AG04450 (cell line): ENCODE results near the gene PRRG4. TPM values are rescaled to one million over a fixed set of nuclear protein-coding genes. Genes with fewer than 3 reads are reported as not detected.
"Not testable (repeated sequence)": the region's sequence is repeated elsewhere in the genome, so short reads cannot be mapped to it uniquely, and the experiment has no call there.

Source experiments
- CTCF ChIA-PET: fragments of 300-600, 350-600 bp; formaldehyde crosslinking; extraction: SDS; loops from one replicate; lab custom pipeline; 2022; ENCODE audit warnings: antibody characterized with exemption, inconsistent platforms; lab: Charles Lee
- POLR2A ChIA-PET: fragments of 350-600 bp; formaldehyde crosslinking; extraction: SDS; loops from one replicate; lab custom pipeline; 2021; ENCODE audit warnings: antibody characterized with exemption, inconsistent platforms; lab: Yijun Ruan, JAX
- DNase-seq: peaks from one replicate; pipeline ENCODE4 v3.0.0-alpha.2; 2011; ENCODE audit warnings: low read depth, low spot score
- H3K27ac ChIP-seq: one replicate; pipeline ENCODE4 v1.5.1; 2012; ENCODE audit warnings: low read depth, low read length, control low read depth
- H3K27me3 ChIP-seq: one replicate; pipeline ENCODE4 v1.6.0; 2012; ENCODE audit warnings: low read length; ENCODE audit not compliant: control insufficient read depth, insufficient read depth
- H3K4me3 ChIP-seq: 2 replicates; pipeline ENCODE4 v1.5.1; 2011; ENCODE audit warnings: mild to moderate bottlenecking, low read depth, low read length, control low read depth
- H3K9me3 ChIP-seq: 2 replicates; pipeline ENCODE4 v1.5.1; 2012; ENCODE audit warnings: low read length; ENCODE audit not compliant: control insufficient read depth, insufficient read depth
- CTCF ChIP-seq: IDR thresholded peaks from 2 replicates; pipeline ENCODE4 v1.5.1; 2011; ENCODE audit warnings: low read depth, low read length, control low read depth, inconsistent platforms
- polyA plus RNA-seq: library from polyadenylated mRNA; depleted of rRNA; stranded (reverse); fragments of >200 nt; gene quantifications from 2 replicates; pipeline ENCODE4 v1.2.3, GENCODE V29; 2011

PRRG4 gene
- polyA plus RNA-seq, 1 experiment: not detected

GRCh38 chr11:32820497-32820896 lies 9.2 kb upstream of the PRRG4 start:
- Histone ChIP-seq H3K27me3 (no peaks in the 10 kb centered on the region), H3K9me3 (no peaks in the 10 kb centered on the region), H3K27ac (no peak overlapping the region), H3K4me3 (no peak overlapping the region)
- DNase-seq: no peak
- ChIA-PET CTCF (no interaction called here), POLR2A (no interaction called here)
- no peak for TF ChIP-seq CTCF

- DNase-seq: no peak
- H3K27me3 ChIP-seq: no peaks in the 10 kb centered on the region
- H3K9me3 ChIP-seq: no peaks in the 10 kb centered on the region
- ChIA-PET POLR2A (no interaction called here), CTCF (interaction anchor here (1.2 to 1.7 kb wide), 2 partner anchors 13 to 28 kb away, joined by 3 to 7 read pairs; no protein-coding TSS in a partner anchor)
- no peak for TF ChIP-seq CTCF
- no peak overlapping the region for H3K27ac ChIP-seq
- H3K4me3 ChIP-seq: no peak overlapping the region
Observed at GRCh38 chr11:32821517-32821916, 8.2 kb upstream of the PRRG4 start.

DNA sequence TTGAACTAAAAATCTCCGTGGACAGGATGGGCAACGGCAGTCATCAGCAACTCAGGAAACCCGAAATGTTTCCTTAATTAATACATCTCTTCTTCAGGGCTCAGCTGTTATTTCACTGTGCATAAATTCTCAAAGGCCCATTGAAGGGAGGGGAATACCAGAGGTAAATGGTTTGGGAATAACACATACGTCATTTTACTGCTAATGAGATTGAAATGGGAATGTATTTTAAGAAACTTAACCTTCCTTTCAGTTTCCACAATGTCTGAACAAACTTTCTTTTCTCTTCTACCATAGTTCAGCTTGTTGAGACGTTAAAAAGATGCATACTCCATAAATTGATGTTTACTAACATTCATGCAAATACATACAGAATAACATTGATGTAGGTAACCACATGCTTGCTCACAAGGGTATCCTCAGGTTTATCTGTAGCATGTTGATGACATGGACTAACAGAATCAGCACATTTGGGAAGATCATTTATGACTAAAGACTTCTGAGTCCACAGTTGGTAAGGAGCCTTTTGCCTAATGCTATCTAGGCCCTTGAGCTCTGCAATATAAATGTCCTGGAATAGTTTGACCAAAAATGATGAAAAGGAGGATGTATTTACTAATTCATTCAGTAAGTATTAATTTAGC lies 7.7 kb upstream of the PRRG4 start:
- Histone ChIP-seq H3K27ac (no peak overlapping the region), H3K27me3 (no peaks in the 10 kb centered on the region), H3K9me3 (no peaks in the 10 kb centered on the region), H3K4me3 (no peak overlapping the region)
- no peak for DNase-seq
- no peak for TF ChIP-seq CTCF
- ChIA-PET POLR2A (no interaction called here), CTCF (interaction anchor here (0.6 to 1.7 kb wide), 3 partner anchors 9 to 29 kb away, joined by 3 to 7 read pairs (median 3); no protein-coding TSS in a partner anchor)

DNA sequence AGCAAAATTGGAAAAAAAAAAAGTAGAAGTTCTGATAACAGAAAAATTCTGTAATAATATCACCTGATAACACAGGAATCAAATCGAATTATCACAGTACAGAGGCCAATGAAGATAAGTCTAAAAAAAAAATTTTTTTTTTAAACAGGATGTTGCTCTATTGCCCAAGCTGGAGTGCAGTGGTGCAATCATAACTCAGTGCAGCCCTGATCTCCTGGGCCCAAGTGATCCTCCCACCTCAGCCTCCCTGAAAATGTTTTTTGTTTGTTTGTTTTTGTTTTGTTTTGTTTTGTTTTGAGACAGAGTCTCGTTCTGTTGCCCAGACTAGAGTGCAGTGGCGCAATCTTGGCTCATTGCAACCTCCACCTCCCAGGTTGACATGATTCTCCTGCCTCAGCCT lies 6.1 kb upstream of the PRRG4 start:
- H3K4me3 ChIP-seq, H3K9me3 ChIP-seq, DNase-seq, POLR2A ChIA-PET, H3K27me3 ChIP-seq, H3K27ac ChIP-seq: not testable (repeated sequence)
- CTCF ChIA-PET: interaction anchor here (0.7 kb wide), 1 partner anchor 59 kb away, joined by 3 read pairs; no protein-coding TSS in a partner anchor

- ChIA-PET CTCF (interaction anchor here (1.0 to 1.1 kb wide), 2 partner anchors 17 kb away, joined by 3 read pairs; no protein-coding TSS in a partner anchor), POLR2A (no interaction called here)
- Histone ChIP-seq H3K27ac (no peak overlapping the region), H3K4me3 (no peak overlapping the region), H3K27me3 (peaks cover 23% of the 10 kb centered on the region), H3K9me3 (no peaks in the 10 kb centered on the region; the same call in 1 of the 2 replicates)
- no peak for TF ChIP-seq CTCF
- DNase-seq: no peak
Observed at GRCh38 chr11:32826113-32826512, 3.6 kb upstream of the PRRG4 start.
